Measurements from ENCODE around the gene SULT1B1. TPM values are rescaled to one million over a fixed set of nuclear protein-coding genes. Genes with fewer than 3 reads are reported as not detected.

SULT1B1 gene
- total RNA-seq, 1 experiment from 2014 or later = not detected

- peaks cover 19 to 23% of the 10 kb centered on the region in 2 experiments for H3K9me3 Mint-ChIP-seq
- Histone ChIP-seq H3K23ac (ENCODE audit: insufficient read length, low read depth, low read length) (no peak overlapping the region), H3K9ac (ENCODE audit: extremely low read depth, insufficient read length, low read length) (no peak overlapping the region), H4K5ac (ENCODE audit: insufficient read length, low read depth, low read length) (no peak overlapping the region), H4K20me1 (ENCODE audit: control insufficient read depth, insufficient read depth, insufficient read length) (no peaks in the 10 kb centered on the region), H3K18ac (ENCODE audit: insufficient read length, low read depth, low read length) (no peak overlapping the region), H4K91ac (ENCODE audit: insufficient read length, low read depth, low read length) (no peak overlapping the region), H3K27me3 (ENCODE audit: insufficient read depth, low read length) (no peaks in the 10 kb centered on the region), H3T11ph (ENCODE audit: low read length) (no peak overlapping the region), H3K79me1 (ENCODE audit: insufficient read depth, low read depth, low read length, poor library complexity, severe bottlenecking) (no peaks in the 10 kb centered on the region), H2BK15ac (ENCODE audit: low read depth, low read length) (no peak overlapping the region), H3K4ac (ENCODE audit: low read depth, low read length) (no peak overlapping the region), H3K4me2 (ENCODE audit: insufficient read depth, insufficient read length, low read length) (no peak overlapping the region), H3K23me2 (ENCODE audit: insufficient read length, low read depth, low read length, poor library complexity, severe bottlenecking) (no peaks in the 10 kb centered on the region), H2BK5ac (ENCODE audit: insufficient read length, low read length) (no peak overlapping the region), H3K4me1 (ENCODE audit: insufficient read depth, low read length) (no peaks in the 10 kb centered on the region), H2BK12ac (ENCODE audit: insufficient read length, low read depth, low read length) (no peak overlapping the region), H3K79me2 (ENCODE audit: insufficient read depth, low read length) (no peaks in the 10 kb centered on the region), H3K14ac (ENCODE audit: insufficient read depth, low read length) (no peak overlapping the region), H3K27ac (ENCODE audit: insufficient read length, low read depth, low read length) (no peak overlapping the region), H2BK120ac (ENCODE audit: low read depth, low read length, poor library complexity, severe bottlenecking) (no peak overlapping the region), H3K9me3 (ENCODE audit: control insufficient read depth, low read depth, low read length) (no peaks in the 10 kb centered on the region), H2AK5ac (ENCODE audit: insufficient read length, low read length) (no peak overlapping the region), H2AFZ (ENCODE audit: low read length) (no peak overlapping the region), H2BK20ac (ENCODE audit: low read depth, low read length, poor library complexity, severe bottlenecking) (no peak overlapping the region), H4K8ac (replicated peaks; ENCODE audit: insufficient read length, low read depth, low read length) (no peak overlapping the region), H3K56ac (ENCODE audit: insufficient read length, low read depth, low read length) (no peak overlapping the region)
- no peaks in the 10 kb centered on the region for H3K27me3 Mint-ChIP-seq (ENCODE audit: low read depth)
- H3K4me1 Mint-ChIP-seq = no peaks in the 10 kb centered on the region
- TF ChIP-seq CTCF (conservative IDR thresholded peaks at IDR 0.05) = no peak
- no peak overlapping the region for H3K4me3 Mint-ChIP-seq
- DNase-seq = no peak
- no peak overlapping the region for H3K27ac Mint-ChIP-seq
- peaks cover 0 to 8% (median 7%) of the 10 kb centered on the region in 3 experiments for H3K36me3 Mint-ChIP-seq (ENCODE audit: insufficient read depth in 1 of 3, low read depth in 3 of 3)
- no CpG with 5 or more reads among the region's 2 CpGs for WGBS (ENCODE audit: extremely low coverage, insufficient read length, low lambda C conversion rate)
These were observed 49.8 kb downstream of the SULT1B1 start for GRCh38 chr4:69710580-69710979.

All from H9 (cell line).